ENCODE measurements around the gene TNNC2.
A peak's percentile ranks its signal among the peaks of the same experiment; 100 is the strongest.

Gene TNNC2

GRCh38 chr20:45848969-45849582 lies 22.0 kb upstream of the TNNC2 start:
- Histone ChIP-seq H3K9me3 (replicated peaks in 1 of 2; ENCODE audit: control insufficient read depth in 2 of 2, insufficient read depth in 1 of 2, low read depth in 1 of 2, low read length in 2 of 2) (no peaks in the 10 kb centered on the region), H3K27ac (replicated peaks; ENCODE audit: low read length) (no peak overlapping the region), H3K14ac (ENCODE audit: low read length) (no peak overlapping the region), H2AK5ac (ENCODE audit: low read depth, low read length) (no peak overlapping the region), H2BK120ac (ENCODE audit: low read depth, low read length) (no peak overlapping the region), H3K4me1 (ENCODE audit: control insufficient read depth in 2 of 2, insufficient read depth in 1 of 2, low read depth in 1 of 2, low read length in 2 of 2) (no peaks in the 10 kb centered on the region), H3K4me3 (ENCODE audit: low read length in 2 of 2) (no peak overlapping the region), H3K4ac (ENCODE audit: low read length) (no peak overlapping the region), H2BK12ac (ENCODE audit: low read length) (no peak overlapping the region), H2AFZ (ENCODE audit: low read length) (no peak overlapping the region), H3K27me3 (ENCODE audit: control insufficient read depth in 3 of 3, insufficient read depth in 3 of 3, low read depth in 1 of 3, low read length in 3 of 3) (no peaks in the 10 kb centered on the region), H2BK15ac (ENCODE audit: low read length) (no peak overlapping the region), H3K79me1 (ENCODE audit: low read depth, low read length) (no peaks in the 10 kb centered on the region), H3K4me2 (ENCODE audit: insufficient read depth, low read length, poor library complexity, severe bottlenecking) (no peak overlapping the region), H3K23ac (ENCODE audit: low read depth, low read length, poor library complexity) (no peak overlapping the region), H3K36me3 (replicated peaks in 1 of 2; ENCODE audit: control insufficient read depth in 2 of 2, insufficient read depth in 2 of 2, low read length in 2 of 2) (peaks cover 5 to 49% of the 10 kb centered on the region in 2 donors), H3K18ac (ENCODE audit: low read length) (no peak overlapping the region), H3K9ac (ENCODE audit: low read depth, low read length, poor library complexity) (no peak overlapping the region), H4K91ac (ENCODE audit: low read depth, low read length, poor library complexity) (no peak overlapping the region), H4K8ac (ENCODE audit: low read depth, low read length) (no peak overlapping the region), H2BK5ac (ENCODE audit: low read length) (no peak overlapping the region)
- no peak for DNase-seq (ENCODE audit: low spot score)
- no CpG with 5 or more reads among the region's 8 CpGs for WGBS, 2 donors (ENCODE audit: extremely low coverage in 2 of 2, insufficient read length in 2 of 2, insufficient replicate concordance in 1 of 2)

GRCh38 chr20:45848421-45848820 lies 21.3 kb upstream of the TNNC2 start:
- H3K4me2 ChIP-seq (ENCODE audit: insufficient read depth, low read length, poor library complexity, severe bottlenecking), result no peak overlapping the region
- H2BK15ac ChIP-seq (ENCODE audit: low read length), result no peak overlapping the region
- H3K36me3 ChIP-seq (replicated peaks in 1 of 2; ENCODE audit: control insufficient read depth in 2 of 2, insufficient read depth in 2 of 2, low read length in 2 of 2), result peaks cover 10 to 53% of the 10 kb centered on the region in 2 donors
- no peak overlapping the region for H3K27ac ChIP-seq (replicated peaks; ENCODE audit: low read length)
- H2AFZ ChIP-seq (ENCODE audit: low read length), result no peak overlapping the region
- no peaks in the 10 kb centered on the region for H3K9me3 ChIP-seq (replicated peaks in 1 of 2; ENCODE audit: control insufficient read depth in 2 of 2, insufficient read depth in 1 of 2, low read depth in 1 of 2, low read length in 2 of 2)
- H3K4me3 ChIP-seq (ENCODE audit: low read length in 2 of 2), result peak overlapping the region in 1 of 2 donors; percentile 49
- H3K23ac ChIP-seq (ENCODE audit: low read depth, low read length, poor library complexity), result no peak overlapping the region
- H3K4ac ChIP-seq (ENCODE audit: low read length), result no peak overlapping the region
- H3K27me3 ChIP-seq (ENCODE audit: control insufficient read depth in 3 of 3, insufficient read depth in 3 of 3, low read depth in 1 of 3, low read length in 3 of 3), result no peaks in the 10 kb centered on the region
- no peak overlapping the region for H3K9ac ChIP-seq (ENCODE audit: low read depth, low read length, poor library complexity)
- H4K91ac ChIP-seq (ENCODE audit: low read depth, low read length, poor library complexity), result no peak overlapping the region
- no CpG with 5 or more reads among the region's 8 CpGs for WGBS, 2 donors (ENCODE audit: extremely low coverage in 2 of 2, insufficient read length in 2 of 2, insufficient replicate concordance in 1 of 2)
- no peak overlapping the region for H2AK5ac ChIP-seq (ENCODE audit: low read depth, low read length)
- no peaks in the 10 kb centered on the region for H3K4me1 ChIP-seq (ENCODE audit: control insufficient read depth in 2 of 2, insufficient read depth in 1 of 2, low read depth in 1 of 2, low read length in 2 of 2)
- no peak overlapping the region for H3K18ac ChIP-seq (ENCODE audit: low read length)
- no peaks in the 10 kb centered on the region for H3K79me1 ChIP-seq (ENCODE audit: low read depth, low read length)
- no peak overlapping the region for H2BK5ac ChIP-seq (ENCODE audit: low read length)
- no peak overlapping the region for H2BK12ac ChIP-seq (ENCODE audit: low read length)
- DNase-seq (ENCODE audit: low spot score), result no peak
- no peak overlapping the region for H4K8ac ChIP-seq (ENCODE audit: low read depth, low read length)
- no peak overlapping the region for H3K14ac ChIP-seq (ENCODE audit: low read length)
- H2BK120ac ChIP-seq (ENCODE audit: low read depth, low read length), result no peak overlapping the region

- H3K9ac ChIP-seq (ENCODE audit: low read depth, low read length, poor library complexity), result no peak overlapping the region
- no peak overlapping the region for H2BK5ac ChIP-seq (ENCODE audit: low read length)
- H3K14ac ChIP-seq (ENCODE audit: low read length), result no peak overlapping the region
- no peak overlapping the region for H3K18ac ChIP-seq (ENCODE audit: low read length)
- H4K91ac ChIP-seq (ENCODE audit: low read depth, low read length, poor library complexity), result no peak overlapping the region
- H2BK15ac ChIP-seq (ENCODE audit: low read length), result no peak overlapping the region
- H3K4ac ChIP-seq (ENCODE audit: low read length), result no peak overlapping the region
- peaks cover 18 to 73% of the 10 kb centered on the region in 2 donors for H3K36me3 ChIP-seq (replicated peaks in 1 of 2; ENCODE audit: control insufficient read depth in 2 of 2, insufficient read depth in 2 of 2, low read length in 2 of 2)
- no peaks in the 10 kb centered on the region for H3K79me1 ChIP-seq (ENCODE audit: low read depth, low read length)
- H2BK12ac ChIP-seq (ENCODE audit: low read length), result no peak overlapping the region
- no peaks in the 10 kb centered on the region for H3K9me3 ChIP-seq (replicated peaks in 1 of 2; ENCODE audit: control insufficient read depth in 2 of 2, insufficient read depth in 1 of 2, low read depth in 1 of 2, low read length in 2 of 2)
- no peaks in the 10 kb centered on the region for H3K27me3 ChIP-seq (ENCODE audit: control insufficient read depth in 3 of 3, insufficient read depth in 3 of 3, low read depth in 1 of 3, low read length in 3 of 3)
- H3K27ac ChIP-seq (replicated peaks; ENCODE audit: low read length), result no peak overlapping the region
- no peak overlapping the region for H2BK120ac ChIP-seq (ENCODE audit: low read depth, low read length)
- DNase-seq (ENCODE audit: low spot score), result no peak
- H3K4me2 ChIP-seq (ENCODE audit: insufficient read depth, low read length, poor library complexity, severe bottlenecking), result no peak overlapping the region
- H4K8ac ChIP-seq (ENCODE audit: low read depth, low read length), result no peak overlapping the region
- no peak overlapping the region for H3K4me3 ChIP-seq (ENCODE audit: low read length in 2 of 2)
- no peak overlapping the region for H2AFZ ChIP-seq (ENCODE audit: low read length)
- H3K4me1 ChIP-seq (ENCODE audit: control insufficient read depth in 2 of 2, insufficient read depth in 1 of 2, low read depth in 1 of 2, low read length in 2 of 2), result no peaks in the 10 kb centered on the region
- no peak overlapping the region for H3K23ac ChIP-seq (ENCODE audit: low read depth, low read length, poor library complexity)
- H2AK5ac ChIP-seq (ENCODE audit: low read depth, low read length), result no peak overlapping the region
Measured at GRCh38 chr20:45845452-45845851, 18.3 kb upstream of the TNNC2 start.

- Histone ChIP-seq H3K4me2 (ENCODE audit: insufficient read depth, low read length, poor library complexity, severe bottlenecking) (no peak overlapping the region), H3K4me1 (ENCODE audit: control insufficient read depth in 2 of 2, insufficient read depth in 1 of 2, low read depth in 1 of 2, low read length in 2 of 2) (no peaks in the 10 kb centered on the region), H2BK5ac (ENCODE audit: low read length) (no peak overlapping the region), H3K9ac (ENCODE audit: low read depth, low read length, poor library complexity) (no peak overlapping the region), H3K4ac (ENCODE audit: low read length) (no peak overlapping the region), H3K27me3 (ENCODE audit: control insufficient read depth in 3 of 3, insufficient read depth in 3 of 3, low read depth in 1 of 3, low read length in 3 of 3) (no peaks in the 10 kb centered on the region), H2AK5ac (ENCODE audit: low read depth, low read length) (no peak overlapping the region), H2BK12ac (ENCODE audit: low read length) (no peak overlapping the region), H3K9me3 (replicated peaks in 1 of 2; ENCODE audit: control insufficient read depth in 2 of 2, insufficient read depth in 1 of 2, low read depth in 1 of 2, low read length in 2 of 2) (no peaks in the 10 kb centered on the region), H3K14ac (ENCODE audit: low read length) (no peak overlapping the region), H2BK15ac (ENCODE audit: low read length) (no peak overlapping the region), H3K23ac (ENCODE audit: low read depth, low read length, poor library complexity) (no peak overlapping the region), H3K36me3 (replicated peaks in 1 of 2; ENCODE audit: control insufficient read depth in 2 of 2, insufficient read depth in 2 of 2, low read length in 2 of 2) (peaks cover 18 to 73% of the 10 kb centered on the region in 2 donors), H3K79me1 (ENCODE audit: low read depth, low read length) (no peaks in the 10 kb centered on the region), H4K91ac (ENCODE audit: low read depth, low read length, poor library complexity) (no peak overlapping the region), H2AFZ (ENCODE audit: low read length) (no peak overlapping the region), H4K8ac (ENCODE audit: low read depth, low read length) (no peak overlapping the region), H3K27ac (replicated peaks; ENCODE audit: low read length) (no peak overlapping the region), H2BK120ac (ENCODE audit: low read depth, low read length) (no peak overlapping the region), H3K18ac (ENCODE audit: low read length) (no peak overlapping the region), H3K4me3 (ENCODE audit: low read length in 2 of 2) (no peak overlapping the region)
- WGBS, 2 donors (ENCODE audit: extremely low coverage in 2 of 2, insufficient read length in 2 of 2, insufficient replicate concordance in 1 of 2), result no CpG with 5 or more reads among the region's 14 CpGs
- DNase-seq (ENCODE audit: low spot score), result no peak
Measured at GRCh38 chr20:45843506-45843905, 16.4 kb upstream of the TNNC2 start.

All from neuronal stem cell (in vitro differentiated cells).